ENCODE results near the gene ZNF865.

DNA sequence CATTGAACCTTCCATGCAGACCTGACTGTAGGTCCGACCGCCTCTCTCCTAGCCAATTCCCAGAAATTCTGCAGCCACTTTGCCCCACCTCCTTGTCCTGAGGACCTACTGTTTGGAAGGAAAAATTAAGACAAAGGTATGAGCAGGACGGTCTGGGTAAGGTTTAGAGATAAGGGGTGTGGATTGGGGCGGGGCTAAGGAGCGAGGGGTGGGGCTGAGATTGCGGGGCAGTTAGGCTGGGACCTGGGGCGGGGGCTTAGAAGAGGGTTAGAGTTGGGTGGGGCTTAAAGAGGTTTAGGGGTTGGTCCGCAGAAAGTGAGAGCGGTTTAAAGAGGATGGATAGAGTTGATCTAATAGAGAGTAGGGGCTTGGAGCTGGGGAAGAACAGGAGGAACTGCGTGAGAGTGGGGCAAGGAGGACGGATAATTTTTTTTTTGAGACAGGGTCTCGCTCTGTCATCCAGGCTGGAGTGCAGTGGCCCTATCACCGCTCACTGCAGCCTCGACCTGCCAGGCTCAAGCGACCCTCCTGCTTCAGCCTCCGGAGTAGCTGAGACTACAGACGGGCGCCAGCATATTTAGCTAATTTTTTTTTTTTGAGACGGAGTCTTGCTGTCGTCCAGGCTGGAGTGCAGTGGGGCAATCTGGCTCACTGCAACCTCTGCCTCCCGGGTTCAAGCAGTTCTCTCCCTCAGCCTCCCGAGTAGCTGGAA, 1.7 kb upstream of the ZNF865 start:
- TF ChIP-seq, protein P1, sequence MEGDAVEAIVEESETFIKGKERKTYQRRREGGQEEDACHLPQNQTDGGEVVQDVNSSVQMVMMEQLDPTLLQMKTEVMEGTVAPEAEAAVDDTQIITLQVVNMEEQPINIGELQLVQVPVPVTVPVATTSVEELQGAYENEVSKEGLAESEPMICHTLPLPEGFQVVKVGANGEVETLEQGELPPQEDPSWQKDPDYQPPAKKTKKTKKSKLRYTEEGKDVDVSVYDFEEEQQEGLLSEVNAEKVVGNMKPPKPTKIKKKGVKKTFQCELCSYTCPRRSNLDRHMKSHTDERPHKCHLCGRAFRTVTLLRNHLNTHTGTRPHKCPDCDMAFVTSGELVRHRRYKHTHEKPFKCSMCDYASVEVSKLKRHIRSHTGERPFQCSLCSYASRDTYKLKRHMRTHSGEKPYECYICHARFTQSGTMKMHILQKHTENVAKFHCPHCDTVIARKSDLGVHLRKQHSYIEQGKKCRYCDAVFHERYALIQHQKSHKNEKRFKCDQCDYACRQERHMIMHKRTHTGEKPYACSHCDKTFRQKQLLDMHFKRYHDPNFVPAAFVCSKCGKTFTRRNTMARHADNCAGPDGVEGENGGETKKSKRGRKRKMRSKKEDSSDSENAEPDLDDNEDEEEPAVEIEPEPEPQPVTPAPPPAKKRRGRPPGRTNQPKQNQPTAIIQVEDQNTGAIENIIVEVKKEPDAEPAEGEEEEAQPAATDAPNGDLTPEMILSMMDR (IDR thresholded peaks at IDR 0.05; ENCODE audit: borderline replicate concordance, extremely low read depth, low read length, poor library complexity, severe bottlenecking): no peak
- no peak for TF ChIP-seq EZH2 (IDR thresholded peaks at IDR 0.05; ENCODE audit: borderline replicate concordance, low read depth, low read length, severe bottlenecking)
